Measurements from ENCODE around the gene KPNA6. TPM values are rescaled to one million over a fixed set of nuclear protein-coding genes. Genes with fewer than 3 reads are reported as not detected.
A peak's percentile ranks its signal among the peaks of the same experiment; 100 is the strongest.
"Not testable (repeated sequence)": the region's sequence is repeated elsewhere in the genome, so short reads cannot be mapped to it uniquely, and the experiment has no call there.

Gene KPNA6
- polyA plus RNA-seq, 1 donor from 2014 or later, result 17.3 TPM

GRCh38 chr1:32128964-32129363, 21.1 kb downstream of the KPNA6 start:
- TF ChIP-seq CTCF (IDR thresholded peaks at IDR 0.05; ENCODE audit: poor library complexity, severe bottlenecking) (no peak), EP300 (conservative IDR thresholded peaks at IDR 0.05; ENCODE audit: poor library complexity, severe bottlenecking) (no peak), RAD21 (conservative IDR thresholded peaks at IDR 0.05) (no peak), POLR2AphosphoS5 (IDR thresholded peaks at IDR 0.05) (no peak), REST (IDR thresholded peaks at IDR 0.05; ENCODE audit: borderline replicate concordance) (no peak), SMC3 (conservative IDR thresholded peaks at IDR 0.05; ENCODE audit: poor library complexity) (no peak), TAF1 (IDR thresholded peaks at IDR 0.05; ENCODE audit: low read depth) (no peak)
- Histone ChIP-seq H3K9me2 (ENCODE audit: insufficient read depth, low read length) (no peaks in the 10 kb centered on the region), H3K4me3 (ENCODE audit: low read length) (no peak overlapping the region), H3K79me2 (replicated peaks; ENCODE audit: insufficient read depth, low read length) (peaks cover 10% of the 10 kb centered on the region), H3K9me3 (ENCODE audit: low read length) (no peaks in the 10 kb centered on the region), H3F3A (ENCODE audit: insufficient read depth, low read length, poor library complexity, severe bottlenecking) (peaks cover 3% of the 10 kb centered on the region), H3K27me3 (ENCODE audit: insufficient read depth, low read depth, low read length) (no peaks in the 10 kb centered on the region), H3K36me3 (ENCODE audit: insufficient read depth, low read length) (no peaks in the 10 kb centered on the region), H4K20me1 (ENCODE audit: insufficient read depth) (no peaks in the 10 kb centered on the region), H3K9ac (ENCODE audit: low read length) (no peak overlapping the region), H3K27ac (ENCODE audit: low read length) (peak overlapping the region; percentile 59), H3K4me2 (ENCODE audit: low read length) (no peak overlapping the region), H2AFZ (ENCODE audit: low read depth, low read length) (no peak overlapping the region)

- peaks cover 20% of the 10 kb centered on the region for H3K79me2 ChIP-seq (replicated peaks; ENCODE audit: insufficient read depth, low read length)
- not testable (repeated sequence) for H3K27ac ChIP-seq (ENCODE audit: low read length); H3F3A ChIP-seq (ENCODE audit: insufficient read depth, low read length, poor library complexity, severe bottlenecking); H3K9me2 ChIP-seq (ENCODE audit: insufficient read depth, low read length); H3K4me3 ChIP-seq (ENCODE audit: low read length); H3K9me3 ChIP-seq (ENCODE audit: low read length); H3K9ac ChIP-seq (ENCODE audit: low read length); H3K36me3 ChIP-seq (ENCODE audit: insufficient read depth, low read length); H4K20me1 ChIP-seq (ENCODE audit: insufficient read depth); H3K4me2 ChIP-seq (ENCODE audit: low read length); H3K27me3 ChIP-seq (ENCODE audit: insufficient read depth, low read depth, low read length); H2AFZ ChIP-seq (ENCODE audit: low read depth, low read length)
Measured at GRCh38 chr1:32133950-32134280, 26.1 kb downstream of the KPNA6 start.

- Histone ChIP-seq H4K20me1 (ENCODE audit: insufficient read depth) (no peaks in the 10 kb centered on the region), H3K79me2 (replicated peaks; ENCODE audit: insufficient read depth, low read length) (peaks cover 25% of the 10 kb centered on the region)
Measured at GRCh38 chr1:32137111-32137510, 29.3 kb downstream of the KPNA6 start.

More at GRCh38 chr1:32137111-32137510, 29.3 kb downstream of the KPNA6 start:
- Histone ChIP-seq H3K4me3 (ENCODE audit: low read length) (no peak overlapping the region), H2AFZ (ENCODE audit: low read depth, low read length) (no peak overlapping the region), H3K27me3 (ENCODE audit: insufficient read depth, low read depth, low read length) (no peaks in the 10 kb centered on the region), H3K27ac (ENCODE audit: low read length) (no peak overlapping the region), H3K9ac (ENCODE audit: low read length) (no peak overlapping the region), H3K9me2 (ENCODE audit: insufficient read depth, low read length) (no peaks in the 10 kb centered on the region), H3K4me2 (ENCODE audit: low read length) (no peak overlapping the region), H3F3A (ENCODE audit: insufficient read depth, low read length, poor library complexity, severe bottlenecking) (no peaks in the 10 kb centered on the region), H3K36me3 (ENCODE audit: insufficient read depth, low read length) (no peaks in the 10 kb centered on the region), H3K9me3 (ENCODE audit: low read length) (no peaks in the 10 kb centered on the region)
- TF ChIP-seq CTCF (IDR thresholded peaks at IDR 0.05; ENCODE audit: poor library complexity, severe bottlenecking), result no peak
- no peak for TF ChIP-seq POLR2AphosphoS5 (IDR thresholded peaks at IDR 0.05)
- no peak for TF ChIP-seq EZH2 (IDR thresholded peaks at IDR 0.05; ENCODE audit: borderline replicate concordance, insufficient read depth, low read length, poor library complexity, severe bottlenecking)
- TF ChIP-seq REST (IDR thresholded peaks at IDR 0.05; ENCODE audit: borderline replicate concordance), result no peak
- no peak for TF ChIP-seq MXI1 (conservative IDR thresholded peaks at IDR 0.05; ENCODE audit: poor library complexity, severe bottlenecking)
- no peak for TF ChIP-seq EP300 (conservative IDR thresholded peaks at IDR 0.05; ENCODE audit: poor library complexity, severe bottlenecking)
- TF ChIP-seq TAF1 (IDR thresholded peaks at IDR 0.05; ENCODE audit: low read depth), result no peak
- TF ChIP-seq SMC3 (conservative IDR thresholded peaks at IDR 0.05; ENCODE audit: poor library complexity), result no peak
- TF ChIP-seq RAD21 (conservative IDR thresholded peaks at IDR 0.05), result no peak

All from neural cell (in vitro differentiated cells).